Measurements from ENCODE around the gene COL5A2. TPM values are rescaled to one million over a fixed set of nuclear protein-coding genes. Genes with fewer than 3 reads are reported as not detected.

COL5A2 gene
- total and polyA plus RNA-seq, 2 donors, result 8.8 to 28.2 TPM

- DNase-seq (ENCODE audit: low read depth in 6 of 9, low spot score in 9 of 9), result no peak
- H3K4me3 ChIP-seq (ENCODE audit: low read length in 2 of 2), result no peak overlapping the region
- no peak overlapping the region for H3K27ac ChIP-seq (ENCODE audit: low read depth in 1 of 2, low read length in 1 of 2)
- H3K27me3 ChIP-seq (ENCODE audit: control insufficient read depth in 2 of 2, insufficient read depth in 1 of 2, low read length in 1 of 2), result no peaks in the 10 kb centered on the region
- no peaks in the 10 kb centered on the region for H3K36me3 ChIP-seq (ENCODE audit: control insufficient read depth in 2 of 2, insufficient read depth in 2 of 2, low read length in 1 of 2)
- H3K4me1 ChIP-seq (ENCODE audit: control insufficient read depth in 2 of 2, insufficient read depth in 2 of 2, low read length in 2 of 2), result no peaks in the 10 kb centered on the region
- H3K9me3 ChIP-seq (ENCODE audit: control insufficient read depth in 2 of 2, insufficient read depth in 1 of 2, low read length in 1 of 2), result no peaks in the 10 kb centered on the region
These were observed 109.5 kb downstream of the COL5A2 start for GRCh38 chr2:189069855-189070619.

- no peak for DNase-seq (ENCODE audit: low read depth in 6 of 9, low spot score in 9 of 9)
- Histone ChIP-seq H3K4me1 (ENCODE audit: control insufficient read depth in 2 of 2, insufficient read depth in 2 of 2, low read length in 2 of 2) (no peaks in the 10 kb centered on the region), H3K36me3 (ENCODE audit: control insufficient read depth in 2 of 2, insufficient read depth in 2 of 2, low read length in 1 of 2) (no peaks in the 10 kb centered on the region), H3K27ac (ENCODE audit: low read depth in 1 of 2, low read length in 1 of 2) (no peak overlapping the region), H3K9me3 (ENCODE audit: control insufficient read depth in 2 of 2, insufficient read depth in 1 of 2, low read length in 1 of 2) (no peaks in the 10 kb centered on the region), H3K4me3 (ENCODE audit: low read length in 2 of 2) (no peak overlapping the region), H3K27me3 (ENCODE audit: control insufficient read depth in 2 of 2, insufficient read depth in 1 of 2, low read length in 1 of 2) (no peaks in the 10 kb centered on the region)
These were observed 113.5 kb downstream of the COL5A2 start for GRCh38 chr2:189066037-189066436.

- Histone ChIP-seq H3K36me3 (ENCODE audit: control insufficient read depth in 2 of 2, insufficient read depth in 2 of 2, low read length in 1 of 2) (no peaks in the 10 kb centered on the region), H3K4me1 (ENCODE audit: control insufficient read depth in 2 of 2, insufficient read depth in 2 of 2, low read length in 2 of 2) (no peaks in the 10 kb centered on the region), H3K9me3 (ENCODE audit: control insufficient read depth in 2 of 2, insufficient read depth in 1 of 2, low read length in 1 of 2) (no peaks in the 10 kb centered on the region), H3K27me3 (ENCODE audit: control insufficient read depth in 2 of 2, insufficient read depth in 1 of 2, low read length in 1 of 2) (no peaks in the 10 kb centered on the region), H3K27ac (ENCODE audit: low read depth in 1 of 2, low read length in 1 of 2) (no peak overlapping the region), H3K4me3 (ENCODE audit: low read length in 2 of 2) (no peak overlapping the region)
- WGBS, result 90% methylated on average over 1 of the region's 1 CpG
- DNase-seq (ENCODE audit: low read depth in 6 of 9, low spot score in 9 of 9), result no peak
These were observed 119.4 kb downstream of the COL5A2 start for GRCh38 chr2:189060096-189060642.

- Histone ChIP-seq H3K4me1 (ENCODE audit: control insufficient read depth in 2 of 2, insufficient read depth in 2 of 2, low read length in 2 of 2) (no peaks in the 10 kb centered on the region), H3K36me3 (ENCODE audit: control insufficient read depth in 2 of 2, insufficient read depth in 2 of 2, low read length in 1 of 2) (no peaks in the 10 kb centered on the region)
These were observed 122.2 kb downstream of the COL5A2 start for GRCh38 chr2:189057316-189057715.

GRCh38 chr2:189056200-189057106, 123.1 kb downstream of the COL5A2 start:
- Histone ChIP-seq H3K4me3 (ENCODE audit: low read length in 2 of 2) (no peak overlapping the region), H3K27me3 (ENCODE audit: control insufficient read depth in 2 of 2, insufficient read depth in 1 of 2, low read length in 1 of 2) (no peaks in the 10 kb centered on the region), H3K4me1 (ENCODE audit: control insufficient read depth in 2 of 2, insufficient read depth in 2 of 2, low read length in 2 of 2) (no peaks in the 10 kb centered on the region), H3K36me3 (ENCODE audit: control insufficient read depth in 2 of 2, insufficient read depth in 2 of 2, low read length in 1 of 2) (no peaks in the 10 kb centered on the region), H3K27ac (ENCODE audit: low read depth in 1 of 2, low read length in 1 of 2) (no peak overlapping the region), H3K9me3 (ENCODE audit: control insufficient read depth in 2 of 2, insufficient read depth in 1 of 2, low read length in 1 of 2) (no peaks in the 10 kb centered on the region)
- no peak for DNase-seq (ENCODE audit: low read depth in 6 of 9, low spot score in 9 of 9)
- WGBS, result 90% methylated on average over 4 of the region's 4 CpGs

More at GRCh38 chr2:189057316-189057715, 122.2 kb downstream of the COL5A2 start:
- no peak for DNase-seq (ENCODE audit: low read depth in 6 of 9, low spot score in 9 of 9)
- no peak overlapping the region for H3K27ac ChIP-seq (ENCODE audit: low read depth in 1 of 2, low read length in 1 of 2)
- no peaks in the 10 kb centered on the region for H3K27me3 ChIP-seq (ENCODE audit: control insufficient read depth in 2 of 2, insufficient read depth in 1 of 2, low read length in 1 of 2)
- WGBS, result 94% methylated on average over 2 of the region's 2 CpGs
- no peak overlapping the region for H3K4me3 ChIP-seq (ENCODE audit: low read length in 2 of 2)
- H3K9me3 ChIP-seq (ENCODE audit: control insufficient read depth in 2 of 2, insufficient read depth in 1 of 2, low read length in 1 of 2), result no peaks in the 10 kb centered on the region

GRCh38 chr2:189050165-189050712, 129.3 kb downstream of the COL5A2 start:
- no peak overlapping the region for H3K4me3 ChIP-seq (ENCODE audit: low read length in 2 of 2)
- no peaks in the 10 kb centered on the region for H3K4me1 ChIP-seq (ENCODE audit: control insufficient read depth in 2 of 2, insufficient read depth in 2 of 2, low read length in 2 of 2)
- H3K27me3 ChIP-seq (ENCODE audit: control insufficient read depth in 2 of 2, insufficient read depth in 1 of 2, low read length in 1 of 2), result no peaks in the 10 kb centered on the region
- 96% methylated on average over 7 of the region's 7 CpGs for WGBS
- no peaks in the 10 kb centered on the region for H3K9me3 ChIP-seq (ENCODE audit: control insufficient read depth in 2 of 2, insufficient read depth in 1 of 2, low read length in 1 of 2)
- DNase-seq (ENCODE audit: low read depth in 6 of 9, low spot score in 9 of 9), result no peak
- H3K36me3 ChIP-seq (ENCODE audit: control insufficient read depth in 2 of 2, insufficient read depth in 2 of 2, low read length in 1 of 2), result no peaks in the 10 kb centered on the region
- no peak overlapping the region for H3K27ac ChIP-seq (ENCODE audit: low read depth in 1 of 2, low read length in 1 of 2)

- H3K4me1 ChIP-seq (ENCODE audit: control insufficient read depth in 2 of 2, insufficient read depth in 2 of 2, low read length in 2 of 2), result no peaks in the 10 kb centered on the region
- no peak overlapping the region for H3K27ac ChIP-seq (ENCODE audit: low read depth in 1 of 2, low read length in 1 of 2)
- WGBS, result 91% methylated on average over 1 of the region's 1 CpG
- H3K9me3 ChIP-seq (ENCODE audit: control insufficient read depth in 2 of 2, insufficient read depth in 1 of 2, low read length in 1 of 2), result no peaks in the 10 kb centered on the region
- no peak overlapping the region for H3K4me3 ChIP-seq (ENCODE audit: low read length in 2 of 2)
- no peak for DNase-seq (ENCODE audit: low read depth in 6 of 9, low spot score in 9 of 9)
- no peaks in the 10 kb centered on the region for H3K27me3 ChIP-seq (ENCODE audit: control insufficient read depth in 2 of 2, insufficient read depth in 1 of 2, low read length in 1 of 2)
- no peaks in the 10 kb centered on the region for H3K36me3 ChIP-seq (ENCODE audit: control insufficient read depth in 2 of 2, insufficient read depth in 2 of 2, low read length in 1 of 2)
These were observed 129.8 kb downstream of the COL5A2 start for GRCh38 chr2:189049709-189050164.

GRCh38 chr2:189048189-189048588, 131.4 kb downstream of the COL5A2 start:
- Histone ChIP-seq H3K36me3 (ENCODE audit: control insufficient read depth in 2 of 2, insufficient read depth in 2 of 2, low read length in 1 of 2) (no peaks in the 10 kb centered on the region), H3K9me3 (ENCODE audit: control insufficient read depth in 2 of 2, insufficient read depth in 1 of 2, low read length in 1 of 2) (no peaks in the 10 kb centered on the region), H3K4me1 (ENCODE audit: control insufficient read depth in 2 of 2, insufficient read depth in 2 of 2, low read length in 2 of 2) (no peaks in the 10 kb centered on the region), H3K4me3 (ENCODE audit: low read length in 2 of 2) (no peak overlapping the region), H3K27me3 (ENCODE audit: control insufficient read depth in 2 of 2, insufficient read depth in 1 of 2, low read length in 1 of 2) (no peaks in the 10 kb centered on the region), H3K27ac (ENCODE audit: low read depth in 1 of 2, low read length in 1 of 2) (no peak overlapping the region)
- no peak for DNase-seq (ENCODE audit: low read depth in 6 of 9, low spot score in 9 of 9)
- 91% methylated on average over 3 of the region's 3 CpGs for WGBS
